Measurements from ENCODE around the gene ALDH16A1. TPM values are rescaled to one million over a fixed set of nuclear protein-coding genes. Genes with fewer than 3 reads are reported as not detected.

The ALDH16A1 gene
- total and polyA plus RNA-seq, 2 of the 8 experiments (the other 6 are each of a cell fraction or from before 2014, with no cell fraction given) = 30.5 to 34.3 TPM

- TF ChIP-seq SIN3A (conservative IDR thresholded peaks at IDR 0.05 in 1 of 2, IDR thresholded peaks at IDR 0.05 in 1 of 2; ENCODE audit: low read depth in 1 of 2, low read length in 2 of 2) = no peak
- TF ChIP-seq TEAD4 (IDR thresholded peaks at IDR 0.05; ENCODE audit: low read depth, low read length) = no peak
- TF ChIP-seq GTF2F1 (IDR thresholded peaks at IDR 0.05; ENCODE audit: borderline replicate concordance, low read depth, low read length) = no peak
- no peak for TF ChIP-seq NANOG (IDR thresholded peaks at IDR 0.05; ENCODE audit: insufficient read depth, low read depth, low read length, poor library complexity, severe bottlenecking)
- no peak for TF ChIP-seq EZH2 (IDR thresholded peaks at IDR 0.05; ENCODE audit: low read depth, low read length, severe bottlenecking)
- no peak for TF ChIP-seq HDAC6 (IDR thresholded peaks at IDR 0.05; ENCODE audit: low read depth, low read length)
- no peak for TF ChIP-seq SIX5 (IDR thresholded peaks at IDR 0.05; ENCODE audit: low read depth, low read length)
- no peak for TF ChIP-seq CREB1 (IDR thresholded peaks at IDR 0.05)
- peak; percentile 32 to 49 for TF ChIP-seq RAD21 (IDR thresholded peaks at IDR 0.05 in 1 of 2, conservative IDR thresholded peaks at IDR 0.05 in 1 of 2; ENCODE audit: low read depth in 2 of 2, low read length in 2 of 2)
- TF ChIP-seq SP1 (IDR thresholded peaks at IDR 0.05; ENCODE audit: low read depth, low read length) = no peak
Observed at GRCh38 chr19:49430678-49431329, 22.2 kb upstream of the ALDH16A1 start (continued).

Measured in H1 (cell line).